AG09319 (cell line): ENCODE measurements around the gene TTLL5.
"Not testable (repeated sequence)": the region's sequence is repeated elsewhere in the genome, so short reads cannot be mapped to it uniquely, and the experiment has no call there.

Source experiments
- DNase-seq: peaks from one replicate; pipeline ENCODE4 v3.0.0-alpha.2; 2010; ENCODE audit warnings: low read depth; ENCODE audit errors: extremely low read depth
- TF ChIP-seq, protein P1 (sequence below): IDR thresholded peaks from 2 replicates; pipeline ENCODE4 v1.5.1; 2011; ENCODE audit warnings: low read depth, mild to moderate bottlenecking, inconsistent platforms, low read length, moderate library complexity

The TTLL5 gene

DNA sequence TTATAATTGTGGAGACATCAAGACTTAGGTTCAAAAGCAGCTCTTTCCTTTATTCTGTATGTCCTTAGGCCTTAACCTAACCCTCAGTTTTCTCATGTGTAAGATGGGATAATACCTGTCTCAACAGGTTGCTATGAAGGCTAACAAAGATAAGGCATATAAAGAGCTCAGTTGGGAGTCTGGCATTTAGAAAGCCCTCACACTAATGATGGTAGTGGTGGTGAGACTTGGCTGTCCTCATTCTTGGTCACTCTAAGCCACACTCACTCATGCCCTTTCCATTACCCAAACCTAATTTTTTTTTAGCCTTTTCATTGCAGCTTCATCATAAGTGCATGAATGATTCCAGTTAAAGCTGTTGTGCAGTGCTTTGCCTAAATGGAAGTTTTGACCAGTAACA, 183.4 kb downstream of the TTLL5 start:
- TF ChIP-seq, protein P1, sequence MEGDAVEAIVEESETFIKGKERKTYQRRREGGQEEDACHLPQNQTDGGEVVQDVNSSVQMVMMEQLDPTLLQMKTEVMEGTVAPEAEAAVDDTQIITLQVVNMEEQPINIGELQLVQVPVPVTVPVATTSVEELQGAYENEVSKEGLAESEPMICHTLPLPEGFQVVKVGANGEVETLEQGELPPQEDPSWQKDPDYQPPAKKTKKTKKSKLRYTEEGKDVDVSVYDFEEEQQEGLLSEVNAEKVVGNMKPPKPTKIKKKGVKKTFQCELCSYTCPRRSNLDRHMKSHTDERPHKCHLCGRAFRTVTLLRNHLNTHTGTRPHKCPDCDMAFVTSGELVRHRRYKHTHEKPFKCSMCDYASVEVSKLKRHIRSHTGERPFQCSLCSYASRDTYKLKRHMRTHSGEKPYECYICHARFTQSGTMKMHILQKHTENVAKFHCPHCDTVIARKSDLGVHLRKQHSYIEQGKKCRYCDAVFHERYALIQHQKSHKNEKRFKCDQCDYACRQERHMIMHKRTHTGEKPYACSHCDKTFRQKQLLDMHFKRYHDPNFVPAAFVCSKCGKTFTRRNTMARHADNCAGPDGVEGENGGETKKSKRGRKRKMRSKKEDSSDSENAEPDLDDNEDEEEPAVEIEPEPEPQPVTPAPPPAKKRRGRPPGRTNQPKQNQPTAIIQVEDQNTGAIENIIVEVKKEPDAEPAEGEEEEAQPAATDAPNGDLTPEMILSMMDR, result no peak
- no peak for DNase-seq

DNA sequence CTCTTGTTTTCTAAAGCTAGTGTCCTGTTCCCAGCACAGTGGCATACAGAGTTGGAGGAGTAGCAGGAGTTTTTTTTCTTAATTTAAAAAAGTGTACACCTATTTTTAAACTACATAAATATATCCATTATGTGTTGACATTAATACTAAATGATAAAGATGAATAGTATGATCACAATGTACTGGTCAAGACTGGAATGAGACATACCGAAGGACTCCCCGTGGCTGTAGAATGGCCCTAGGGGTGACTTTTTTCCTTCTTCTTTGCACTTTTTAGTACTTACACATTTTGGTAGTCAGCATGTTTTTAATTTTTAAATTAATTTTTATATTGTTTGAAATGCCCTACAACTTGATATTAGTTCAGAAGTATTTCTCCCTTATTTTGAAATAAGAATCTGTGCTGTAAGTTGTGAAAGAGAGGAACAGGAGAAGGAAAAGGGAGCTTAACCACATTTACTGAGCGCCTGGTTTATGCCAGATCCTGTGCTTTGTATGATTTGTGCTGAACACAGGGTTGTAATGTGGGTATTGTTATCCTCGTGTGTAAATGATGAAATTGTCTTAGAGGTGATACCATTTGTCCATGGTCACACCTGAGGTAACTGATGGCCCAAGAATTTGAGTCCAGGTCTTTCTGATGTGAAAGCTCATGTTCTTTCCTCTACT, 184.2 kb downstream of the TTLL5 start:
- TF ChIP-seq, protein P1, result no peak
- DNase-seq, result no peak

DNA sequence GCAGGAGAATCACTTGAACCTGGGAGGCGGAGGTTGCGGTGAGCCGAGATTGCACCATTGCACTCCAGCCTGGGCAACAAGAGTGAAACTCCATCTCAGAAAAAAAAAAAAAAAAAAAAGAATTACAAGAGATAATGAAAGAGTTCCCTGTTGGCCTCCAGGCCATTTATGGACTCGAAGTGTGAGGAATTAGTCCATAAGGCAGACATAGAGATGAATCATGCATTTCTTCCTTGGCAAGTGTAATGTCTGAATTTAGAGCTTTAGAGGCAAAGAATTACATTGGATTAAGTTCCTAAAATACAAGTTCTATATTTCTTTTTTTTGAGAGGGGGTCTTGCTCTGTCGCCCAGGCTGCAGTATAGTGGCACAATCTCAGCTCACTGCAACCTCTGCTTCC, 185.6 kb downstream of the TTLL5 start:
- DNase-seq, result not testable (repeated sequence)

DNA sequence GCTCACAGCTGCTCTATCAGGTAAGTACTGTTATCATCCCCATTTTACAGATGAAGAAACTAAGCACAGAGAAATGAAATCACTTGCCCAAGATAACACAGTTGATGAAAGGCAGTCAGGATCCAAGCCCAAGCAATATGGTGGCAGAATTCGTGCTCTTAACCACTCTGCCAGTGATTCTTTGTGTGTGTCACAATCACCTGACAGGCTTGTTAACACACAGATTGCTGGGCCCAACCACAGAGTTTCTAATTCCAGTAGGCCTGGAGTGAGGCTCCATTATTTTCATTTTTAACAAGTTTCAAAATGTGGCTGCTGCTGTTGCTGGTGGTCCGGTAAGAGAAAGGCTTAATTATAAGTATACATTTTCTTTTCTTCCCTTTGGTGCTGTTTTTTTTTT, 186.5 kb downstream of the TTLL5 start:
- no peak for DNase-seq
- TF ChIP-seq, protein P1, result no peak

DNA sequence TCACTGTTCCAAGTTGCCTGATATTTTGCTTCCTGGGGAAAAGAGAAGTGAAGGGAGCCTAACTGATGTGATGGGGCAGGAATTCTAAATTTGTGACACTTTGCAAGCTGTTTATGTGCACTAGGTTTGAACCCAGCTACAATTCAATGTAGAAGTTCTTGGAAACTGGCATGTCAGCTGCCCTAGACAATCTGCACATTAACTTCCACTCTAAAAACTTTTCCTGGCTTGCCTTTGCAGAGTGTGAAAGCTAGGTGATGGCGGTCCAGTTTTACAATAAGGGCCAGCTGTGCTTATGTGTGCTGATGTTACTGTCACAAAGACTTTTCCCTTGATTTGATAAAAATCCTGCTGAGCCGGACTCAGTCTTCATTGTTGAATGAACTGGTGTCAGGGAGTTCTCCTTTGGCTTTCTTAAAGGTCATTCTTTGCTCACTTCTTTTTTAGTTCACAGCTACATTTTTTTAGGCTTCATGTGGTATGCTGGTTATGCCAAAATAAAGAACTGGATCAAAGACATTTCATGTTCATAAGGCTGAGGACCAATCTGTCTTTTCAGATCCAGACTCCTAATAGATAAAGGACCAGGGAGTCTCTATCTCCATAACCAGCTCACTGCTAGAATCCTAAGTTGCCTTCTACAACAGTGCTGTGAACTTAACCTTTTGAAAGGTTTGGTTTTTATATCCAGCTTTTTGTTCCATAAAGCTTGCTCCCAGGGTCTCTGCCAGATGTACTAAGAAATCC, 187.3 kb downstream of the TTLL5 start:
- TF ChIP-seq, protein P1, result no peak
- no peak for DNase-seq

DNA sequence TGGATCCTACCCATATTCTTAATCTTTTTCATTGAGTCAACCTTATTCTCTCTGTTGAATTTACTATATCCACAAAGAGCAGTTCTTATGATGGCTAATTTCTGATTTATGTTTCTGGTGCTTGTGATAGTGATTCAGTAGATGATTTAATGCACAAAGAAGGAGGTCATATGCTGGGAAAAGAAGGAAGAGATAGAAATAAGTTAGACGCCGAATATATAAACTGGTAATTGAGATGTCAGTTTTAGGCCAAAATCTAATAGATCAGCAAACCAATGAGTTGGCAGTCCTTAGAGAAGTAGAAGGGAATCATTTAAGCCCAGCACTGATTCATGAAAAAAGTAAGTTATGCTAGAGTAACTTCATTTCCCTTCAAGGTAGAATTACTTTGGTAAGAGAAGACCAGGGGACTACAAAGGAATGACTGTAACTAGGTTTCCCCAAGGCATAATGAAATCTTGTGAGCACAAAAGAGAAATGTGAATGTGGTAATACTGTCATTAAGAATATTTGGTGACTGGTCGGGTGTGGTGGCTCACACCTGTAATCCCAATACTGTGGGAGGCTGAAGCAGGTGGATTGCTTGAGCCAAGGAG, 188.4 kb downstream of the TTLL5 start:
- DNase-seq, result no peak
- TF ChIP-seq, protein P1, result no peak

DNA sequence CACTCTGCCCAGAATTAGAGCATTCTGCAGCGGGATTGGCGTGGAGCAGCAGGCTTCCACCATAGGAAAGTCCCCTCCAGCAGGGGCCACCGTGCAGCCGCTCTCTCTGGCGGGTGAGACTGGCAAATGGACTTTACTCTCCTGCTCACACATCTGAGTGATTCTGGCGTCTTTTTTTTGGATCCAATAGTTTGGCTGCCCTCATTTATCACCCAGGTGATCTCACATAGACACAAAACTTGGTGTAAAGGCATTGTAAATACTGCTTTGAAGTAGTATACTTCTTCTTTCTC, 190.5 kb downstream of the TTLL5 start:
- DNase-seq, result no peak
- TF ChIP-seq, protein P1, result no peak
